Smooth muscle cell (in vitro differentiated cells): ENCODE measurements around the gene SLC12A9. TPM values are rescaled to one million over a fixed set of nuclear protein-coding genes. Genes with fewer than 3 reads are reported as not detected.

Experiments used
- DNase-seq: peaks from one replicate; lab custom pipeline; 2025; ENCODE audit not compliant: unreplicated experiment; lab: John Stamatoyannopoulos, UW
- H2AFZ ChIP-seq: fragments of 200-600 bp; sonication (generic); 2 replicates; pipeline ENCODE4 v1.6.0; 2016; ENCODE audit warnings: antibody characterized with exemption, low read depth, mild to moderate bottlenecking
- H3F3A ChIP-seq: fragments of 200-600 bp; sonication (generic); 2 replicates; pipeline ENCODE4 v1.6.0; 2017; ENCODE audit warnings: antibody characterized with exemption, low read depth
- H3K27ac ChIP-seq: fragments of 200-600 bp; sonication (generic); 2 replicates; pipeline ENCODE4 v1.5.1; 2016; ENCODE audit warnings: low read depth, mild to moderate bottlenecking
- H3K27me3 ChIP-seq: fragments of 200-600 bp; sonication (generic); 2 replicates; pipeline ENCODE4 v1.6.1; 2016; ENCODE audit warnings: low read depth, mild to moderate bottlenecking
- H3K36me3 ChIP-seq: fragments of 200-600 bp; sonication (generic); 2 replicates; pipeline ENCODE4 v1.5.1; 2016; ENCODE audit warnings: low read depth
- H3K4me1 ChIP-seq: fragments of 200-600 bp; sonication (generic); 2 replicates; pipeline ENCODE4 v1.5.1; 2016; ENCODE audit warnings: low read depth
- H3K4me2 ChIP-seq: fragments of 200-600 bp; sonication (generic); 2 replicates; pipeline ENCODE4 v1.6.0; 2016; ENCODE audit warnings: mild to moderate bottlenecking
- H3K4me3 ChIP-seq: fragments of 200-600 bp; sonication (generic); 2 replicates; pipeline ENCODE4 v1.5.1; 2016; ENCODE audit warnings: mild to moderate bottlenecking
- H3K79me2 ChIP-seq: fragments of 200-600 bp; sonication (generic); 2 replicates; pipeline ENCODE4 v1.6.0; 2016; ENCODE audit warnings: low read depth, mild to moderate bottlenecking
- H3K9ac ChIP-seq: fragments of 200-600 bp; sonication (generic); 2 replicates; pipeline ENCODE4 v1.6.0; 2016; ENCODE audit warnings: low read depth
- H3K9me3 ChIP-seq: fragments of 200-600 bp; sonication (generic); replicated peaks from 2 replicates; pipeline ENCODE4 v1.5.1; 2016; ENCODE audit warnings: low read depth
- H4K20me1 ChIP-seq: fragments of 200-600 bp; sonication (generic); 2 replicates; pipeline ENCODE4 v1.6.0; 2016; ENCODE audit warnings: low read depth
- CTCF ChIP-seq: fragments of 200-600 bp; sonication (generic); IDR thresholded peaks from 2 replicates; pipeline ENCODE4 v1.5.1; 2017; ENCODE audit warnings: borderline replicate concordance, mild to moderate bottlenecking, antibody characterized with exemption; ENCODE audit not compliant: insufficient read depth, poor library complexity, severe bottlenecking
- WGBS: methylation state at CpG from one replicate; pipeline ENCODE4 v1.1.7; 2016; ENCODE audit warnings: low lambda C conversion rate; 5-methylcytosine and 5-hydroxymethylcytosine counted together
- polyA plus RNA-seq: library from polyadenylated mRNA; unstranded; fragments of >200 nt; fragmentation: Nextera tagmentation; extraction: Ambion mirVana; gene quantifications from 2 replicates; pipeline ENCODE4 v1.2.1, GENCODE V29; 2016
- total RNA-seq: library from RNA; depleted of rRNA; stranded (reverse); fragments of >200 nt; gene quantifications from 2 replicates; pipeline ENCODE4 v1.2.3, GENCODE V29; 2014

The SLC12A9 gene
- total and polyA plus RNA-seq, 2 experiments from 2014 or later = 8.9 to 12.1 TPM

DNA sequence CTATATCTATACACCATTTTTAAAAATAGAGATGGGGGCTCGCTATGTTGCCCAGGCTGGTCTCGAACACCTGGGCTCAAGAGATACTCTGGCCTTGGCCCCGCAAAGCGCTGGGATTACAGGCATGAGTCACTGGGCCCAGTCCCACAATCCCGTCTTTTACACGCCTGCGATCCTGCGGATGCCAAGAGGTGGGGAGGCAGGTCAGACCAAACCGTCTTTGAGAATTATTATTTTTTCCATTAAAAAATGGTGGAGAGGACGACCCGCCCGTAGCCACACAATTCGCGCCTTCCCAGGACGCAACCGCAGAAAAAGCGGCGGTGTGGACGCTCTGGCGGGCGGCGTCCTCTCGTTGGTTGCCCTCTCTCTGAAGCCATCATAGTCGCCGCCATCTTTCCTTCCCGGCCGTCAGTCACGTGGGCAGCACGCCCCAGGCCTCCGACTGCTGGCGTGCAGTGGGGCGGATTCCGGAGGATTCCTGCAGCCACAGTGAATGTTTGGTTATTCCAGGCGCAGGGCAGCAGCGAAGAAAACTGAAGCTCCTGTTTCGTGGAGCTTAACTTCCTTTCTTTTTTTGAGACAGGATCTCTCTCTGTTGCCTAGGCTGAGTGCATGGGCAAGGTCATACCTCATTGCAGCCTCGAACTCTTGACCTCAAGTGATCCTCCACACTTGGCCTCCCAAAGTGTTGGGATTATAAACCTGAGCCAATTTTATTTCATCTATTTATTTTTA is 15.2 kb upstream of the SLC12A9 start:
- no peaks in the 10 kb centered on the region for H4K20me1 ChIP-seq
- no peaks in the 10 kb centered on the region for H3K36me3 ChIP-seq
- peak overlapping the region; percentile 83 for H3K27ac ChIP-seq
- H3K4me2 ChIP-seq = peak overlapping the region; percentile 80
- H3K4me1 ChIP-seq = peaks cover 31% of the 10 kb centered on the region
- peaks cover 8% of the 10 kb centered on the region for H3F3A ChIP-seq
- peak overlapping the region; percentile 75 for H2AFZ ChIP-seq
- no peak for TF ChIP-seq CTCF
- no peaks in the 10 kb centered on the region for H3K79me2 ChIP-seq
- H3K4me3 ChIP-seq = peak overlapping the region; percentile 35
- 3% methylated on average over 37 of the region's 37 CpGs for WGBS
- DNase-seq = peak; percentile 74
- H3K9ac ChIP-seq = peak overlapping the region; percentile 40
- no peaks in the 10 kb centered on the region for H3K27me3 ChIP-seq
- H3K9me3 ChIP-seq = no peaks in the 10 kb centered on the region

- DNase-seq = no peak
- Histone ChIP-seq H3K4me1 (peaks cover 31% of the 10 kb centered on the region), H3K9ac (no peak overlapping the region), H3K27ac (no peak overlapping the region), H3K4me3 (no peak overlapping the region), H3K4me2 (no peak overlapping the region), H4K20me1 (no peaks in the 10 kb centered on the region), H3K79me2 (no peaks in the 10 kb centered on the region), H3K9me3 (no peaks in the 10 kb centered on the region), H3F3A (peaks cover 8% of the 10 kb centered on the region), H3K36me3 (no peaks in the 10 kb centered on the region), H3K27me3 (no peaks in the 10 kb centered on the region), H2AFZ (no peak overlapping the region)
- WGBS = 97% methylated on average over 18 of the region's 18 CpGs
- no peak for TF ChIP-seq CTCF
These were observed 13.2 kb upstream of the SLC12A9 start for GRCh38 chr7:100839361-100839760.

GRCh38 chr7:100840470-100841100 is 11.9 kb upstream of the SLC12A9 start:
- no peak for DNase-seq
- H3K27me3 ChIP-seq = no peaks in the 10 kb centered on the region
- peak overlapping the region; percentile 59 for H3K4me2 ChIP-seq
- no peaks in the 10 kb centered on the region for H3K79me2 ChIP-seq
- H3K9me3 ChIP-seq = no peaks in the 10 kb centered on the region
- H4K20me1 ChIP-seq = no peaks in the 10 kb centered on the region
- H3K36me3 ChIP-seq = no peaks in the 10 kb centered on the region
- no peak for TF ChIP-seq CTCF
- peak overlapping the region; percentile 62 for H2AFZ ChIP-seq
- peak overlapping the region; percentile 8 for H3K4me3 ChIP-seq
- no peak overlapping the region for H3K9ac ChIP-seq
- H3K4me1 ChIP-seq = peaks cover 30% of the 10 kb centered on the region
- peaks cover 8% of the 10 kb centered on the region for H3F3A ChIP-seq
- H3K27ac ChIP-seq = no peak overlapping the region
- 51% methylated on average over 8 of the region's 8 CpGs for WGBS
